EH (cell line): Measurements from ENCODE around the gene DENND4A.
A peak's percentile ranks its signal among the peaks of the same experiment; 100 is the strongest.
"Not testable (repeated sequence)": the region's sequence is repeated elsewhere in the genome, so short reads cannot be mapped to it uniquely, and the experiment has no call there.

Experiments
- DNase-seq: peaks from one replicate; pipeline ENCODE4 v3.0.0-alpha.2; 2015; ENCODE audit warnings: low read depth

The DENND4A gene

GRCh38 chr15:65757256-65757655 lies 34.8 kb downstream of the DENND4A start:
- no peak for DNase-seq

- DNase-seq: peak; percentile 25
These were observed 39.9 kb downstream of the DENND4A start for GRCh38 chr15:65752151-65752700.

- DNase-seq: no peak
These were observed 40.7 kb downstream of the DENND4A start for GRCh38 chr15:65751431-65751830.

GRCh38 chr15:65747265-65747664 lies 44.8 kb downstream of the DENND4A start:
- no peak for DNase-seq

- DNase-seq: no peak
These were observed 48.3 kb downstream of the DENND4A start for GRCh38 chr15:65743637-65744252.

GRCh38 chr15:65740148-65740547 lies 51.9 kb downstream of the DENND4A start:
- DNase-seq: peak; percentile 15

GRCh38 chr15:65738649-65739048 lies 53.4 kb downstream of the DENND4A start:
- DNase-seq: peak; percentile 19

- DNase-seq: not testable (repeated sequence)
These were observed 58.5 kb downstream of the DENND4A start for GRCh38 chr15:65733599-65733998.

GRCh38 chr15:65732698-65733097 lies 59.4 kb downstream of the DENND4A start:
- DNase-seq: no peak

GRCh38 chr15:65731926-65732325 lies 60.2 kb downstream of the DENND4A start:
- peak; percentile 37 for DNase-seq

- peak; percentile 46 for DNase-seq
These were observed 61.4 kb downstream of the DENND4A start for GRCh38 chr15:65730549-65731172.

- no peak for DNase-seq
These were observed 67.5 kb downstream of the DENND4A start for GRCh38 chr15:65724464-65725215.

GRCh38 chr15:65723876-65724275 lies 68.2 kb downstream of the DENND4A start:
- no peak for DNase-seq

GRCh38 chr15:65722191-65722590 lies 69.9 kb downstream of the DENND4A start:
- DNase-seq: no peak

- DNase-seq: no peak
These were observed 79.7 kb downstream of the DENND4A start for GRCh38 chr15:65712415-65712814.

- DNase-seq: no peak
These were observed 97.0 kb downstream of the DENND4A start for GRCh38 chr15:65695081-65695480.

- DNase-seq: no peak
These were observed 101.3 kb downstream of the DENND4A start for GRCh38 chr15:65690778-65691177.

GRCh38 chr15:65690173-65690572 lies 101.9 kb downstream of the DENND4A start:
- DNase-seq: no peak

- no peak for DNase-seq
These were observed 103.6 kb downstream of the DENND4A start for GRCh38 chr15:65688462-65688861.

- no peak for DNase-seq
These were observed 109.6 kb downstream of the DENND4A start for GRCh38 chr15:65682404-65682911.

GRCh38 chr15:65680544-65680943 lies 111.5 kb downstream of the DENND4A start:
- DNase-seq: no peak

- DNase-seq: no peak
These were observed 116.0 kb downstream of the DENND4A start for GRCh38 chr15:65676123-65676522.

- no peak for DNase-seq
These were observed 116.5 kb downstream of the DENND4A start for GRCh38 chr15:65675551-65675950.
